CD4-positive, alpha-beta T cell (primary cell): Measurements from ENCODE around the gene SEBOX. TPM values are rescaled to one million over a fixed set of nuclear protein-coding genes. Genes with fewer than 3 reads are reported as not detected.
"Not testable (repeated sequence)": the region's sequence is repeated elsewhere in the genome, so short reads cannot be mapped to it uniquely, and the experiment has no call there.

ENCODE experiments used
- ATAC-seq: fragments of 200-7000 bp; cut with Tn5 transposase; one replicate; pipeline ENCODE4 v1.10.0; 2022; ENCODE audit warnings: mild to moderate bottlenecking; ENCODE audit not compliant: poor library complexity
- CTCF ChIA-PET: fragments of 350-600 bp; sonication (Branson Sonifier 250); formaldehyde crosslinking; loops from one replicate; lab custom pipeline; 2021; ENCODE audit warnings: antibody characterized with exemption, inconsistent platforms; lab: Charles Lee
- POLR2A ChIA-PET: fragments of 350-600 bp; sonication (Branson Sonifier 250); formaldehyde crosslinking; loops from one replicate; lab custom pipeline; 2021; ENCODE audit warnings: antibody characterized with exemption, inconsistent platforms; lab: Charles Lee
- DNase-seq, 14 experiments: peaks; one replicate each; pipeline ENCODE4 v3.0.0-alpha.2; 2013 to 2020; ENCODE audit warnings: mixed read lengths in 2 of 14
- H3K27ac ChIP-seq, 2 donors: one replicate each; pipeline versions ENCODE4 v1.5.1 to v1.7.0; 2013; ENCODE audit warnings: low read length in 2 of 2, low read depth in 1 of 2, mild to moderate bottlenecking in 1 of 2
- H3K27me3 ChIP-seq, 2 experiments: 1 replicate in 1 of 2; 2 replicates in 1 of 2; pipeline versions ENCODE4 v1.6.1 to v1.7.0; 2013; ENCODE audit warnings: low read length in 2 of 2, control low read depth in 1 of 2, mild to moderate bottlenecking in 1 of 2, moderate library complexity in 1 of 2; ENCODE audit not compliant: insufficient read depth in 2 of 2, control insufficient read depth in 1 of 2
- H3K36me3 ChIP-seq: one replicate; pipeline ENCODE4 v1.6.1; 2013; ENCODE audit warnings: low read length, control low read depth; ENCODE audit not compliant: insufficient read depth
- H3K4me1 ChIP-seq: one replicate; pipeline ENCODE4 v1.6.1; 2013; ENCODE audit warnings: low read length, control low read depth; ENCODE audit not compliant: insufficient read depth
- H3K4me3 ChIP-seq: one replicate; pipeline ENCODE4 v1.5.1; 2013; ENCODE audit warnings: mild to moderate bottlenecking, low read length, moderate library complexity
- H3K9me3 ChIP-seq, 2 experiments: 1 replicate in 1 of 2; 2 replicates in 1 of 2; pipeline versions ENCODE4 v1.6.1 to v1.7.0; 2013; ENCODE audit warnings: low read length in 2 of 2, mild to moderate bottlenecking in 2 of 2, control low read depth in 1 of 2, moderate library complexity in 1 of 2; ENCODE audit not compliant: control insufficient read depth in 1 of 2, insufficient read depth in 1 of 2
- H3K27ac Mint-ChIP-seq: one replicate; pipeline ENCODE4 v1.8.0; 2020; ENCODE audit warnings: mixed read lengths
- H3K27me3 Mint-ChIP-seq: one replicate; pipeline ENCODE4 v1.8.0; 2021; ENCODE audit warnings: mixed read lengths
- H3K36me3 Mint-ChIP-seq: one replicate; pipeline ENCODE4 v1.8.0; 2021; ENCODE audit warnings: low read depth, mixed read lengths
- H3K4me1 Mint-ChIP-seq: one replicate; pipeline ENCODE4 v1.8.0; 2021; ENCODE audit warnings: low read depth, mixed read lengths
- H3K4me3 Mint-ChIP-seq: one replicate; pipeline ENCODE4 v1.8.0; 2020; ENCODE audit warnings: mild to moderate bottlenecking, mixed read lengths
- H3K9me3 Mint-ChIP-seq: one replicate; pipeline ENCODE4 v1.8.0; 2020; ENCODE audit warnings: mixed read lengths
- CTCF ChIP-seq: fragments of 200-600 bp; IDR thresholded peaks from one replicate; pipeline ENCODE4 v1.8.0; 2022; ENCODE audit warnings: antibody characterized with exemption, mild to moderate bottlenecking
- intact Hi-C, 2 experiments: fragments of 100-400 bp; cut with DNase I in 1 of 2; cut with micrococcal nuclease in 1 of 2; formaldehyde crosslinking; loops; one replicate each; pipeline versions ENCODE4 v1.15.1 to v1.9.0; 2023 to 2025; cut with DNase I, micrococcal nuclease
- total RNA-seq, 174 experiments: library from RNA in 2 of 174; stranded (reverse) in 2 of 174; gene quantifications; one replicate each; pipeline ENCODE4 v1.2.3 and lab custom pipeline; 2021 to 2026

SEBOX gene
- total RNA-seq, 2 experiments from 2014 or later: not detected

DNA sequence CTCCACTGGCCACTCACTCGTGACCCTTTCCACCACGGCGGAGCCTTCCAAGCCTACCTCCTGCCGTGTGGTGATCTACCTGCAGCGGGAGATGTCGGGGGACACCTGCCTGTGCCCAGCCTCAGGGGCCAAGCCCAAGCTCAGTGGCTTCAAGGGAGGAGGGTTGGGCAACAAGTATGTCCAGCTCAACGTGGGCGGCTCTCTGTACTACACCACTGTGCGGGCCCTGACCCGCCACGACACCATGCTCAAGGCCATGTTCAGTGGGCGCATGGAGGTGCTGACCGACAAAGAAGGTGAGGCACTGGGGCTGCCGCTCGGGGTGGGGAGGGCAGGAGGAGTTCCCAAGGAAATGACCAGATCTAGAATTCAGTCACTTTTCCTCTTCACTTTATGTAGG is 25.6 kb downstream of the SEBOX start:
- DNase-seq: no peak
- intact Hi-C loops: loop anchor here in 1 of 2 experiments (5.0 to 10.0 kb wide), 3 partner anchors 297 to 505 kb away; partner anchors contain the start of genes BLTP2, FAM222B and NLK
- Mint-ChIP-seq H3K4me3 (no peak overlapping the region), H3K9me3 (no peaks in the 10 kb centered on the region), H3K4me1 (peaks cover 41% of the 10 kb centered on the region), H3K27ac (no peak overlapping the region), H3K36me3 (peaks cover 50% of the 10 kb centered on the region), H3K27me3 (no peaks in the 10 kb centered on the region)
- Histone ChIP-seq H3K27me3 (no peaks in the 10 kb centered on the region), H3K27ac (no peak overlapping the region), H3K4me3 (no peak overlapping the region), H3K4me1 (peaks cover 24% of the 10 kb centered on the region), H3K9me3 (peaks cover 0 to 3% of the 10 kb centered on the region in 2 experiments), H3K36me3 (peaks cover 52% of the 10 kb centered on the region)
- ChIA-PET POLR2A (interaction anchor here (0.6 kb wide), 1 partner anchor 10 kb away, joined by 4 read pairs; no protein-coding TSS in a partner anchor), CTCF (no interaction called here)
- no peak for TF ChIP-seq CTCF
- ATAC-seq: no peak

GRCh38 chr17:28338769-28339212 is 26.2 kb downstream of the SEBOX start:
- H3K4me3 ChIP-seq, ATAC-seq, H3K27me3 Mint-ChIP-seq, CTCF ChIA-PET, H3K9me3 Mint-ChIP-seq, H3K27ac ChIP-seq, DNase-seq, H3K27ac Mint-ChIP-seq, H3K9me3 ChIP-seq, H3K27me3 ChIP-seq: not testable (repeated sequence)
- peaks cover 48% of the 10 kb centered on the region for H3K36me3 ChIP-seq
- Mint-ChIP-seq H3K4me3 (peak overlapping the region; percentile 30), H3K4me1 (peaks cover 47% of the 10 kb centered on the region), H3K36me3 (peaks cover 44% of the 10 kb centered on the region)
- POLR2A ChIA-PET: interaction anchor here (1.5 kb wide), 1 partner anchor 18 kb away, joined by 8 read pairs; the partner anchor contains the start of gene POLDIP2
- intact Hi-C loops: loop anchor here in 1 of 2 experiments (5.0 to 10.0 kb wide), 3 partner anchors 296 to 506 kb away; partner anchors contain the start of genes BLTP2, FAM222B and NLK
- H3K4me1 ChIP-seq: peaks cover 31% of the 10 kb centered on the region

DNA sequence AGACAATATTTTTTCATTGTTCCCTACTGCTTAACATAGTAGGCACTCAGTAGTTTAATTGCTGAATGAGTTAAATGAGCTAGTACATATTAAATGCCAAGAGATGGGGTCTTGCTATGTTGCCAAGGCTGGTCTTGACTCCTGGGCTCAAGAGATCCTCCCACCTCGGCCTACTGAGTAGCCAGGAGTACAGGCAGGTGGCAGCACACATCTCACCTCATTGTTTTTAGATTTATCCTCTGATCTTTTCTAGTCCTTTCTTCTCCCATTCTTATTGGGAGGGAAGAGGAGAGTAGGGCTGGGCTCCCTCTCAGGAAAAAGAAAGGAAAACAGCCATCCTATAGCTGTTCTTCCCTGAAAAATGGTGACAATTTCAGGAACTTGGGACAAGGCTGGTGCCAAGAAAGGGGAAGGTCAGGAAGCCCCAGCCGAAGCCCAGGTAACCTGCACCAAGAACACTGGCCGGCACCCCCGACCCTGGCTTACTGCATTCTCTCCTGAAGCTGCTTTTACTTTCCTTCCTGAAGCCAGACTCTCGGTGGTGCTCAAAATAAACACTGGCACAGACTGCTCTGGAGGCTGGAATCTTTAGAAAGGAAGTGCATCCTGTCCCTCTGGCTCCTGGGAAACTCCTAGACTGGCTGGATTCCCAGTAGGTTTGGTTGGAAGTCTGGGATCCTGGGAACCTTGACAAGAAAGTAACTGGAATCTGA is 26.8 kb downstream of the SEBOX start:
- peaks cover 40% of the 10 kb centered on the region for H3K36me3 Mint-ChIP-seq
- intact Hi-C loops: loop anchor here in 1 of 2 experiments (5.0 to 10.0 kb wide), 3 partner anchors 296 to 507 kb away; partner anchors contain the start of genes BLTP2, FAM222B and NLK
- no peak for TF ChIP-seq CTCF
- H3K27me3 Mint-ChIP-seq: no peaks in the 10 kb centered on the region
- ATAC-seq (no peak), DNase-seq (no peak)
- CTCF ChIA-PET: no interaction called here
- peak overlapping the region; percentile 30 for H3K4me3 Mint-ChIP-seq
- POLR2A ChIA-PET: interaction anchor here (1.5 kb wide), 1 partner anchor 19 kb away, joined by 8 read pairs; the partner anchor contains the start of gene POLDIP2
- H3K27ac Mint-ChIP-seq: peak overlapping the region; percentile 3
- H3K4me1 Mint-ChIP-seq: peaks cover 48% of the 10 kb centered on the region
- Histone ChIP-seq H3K27ac (no peak overlapping the region), H3K4me1 (peaks cover 36% of the 10 kb centered on the region), H3K9me3 (peaks cover 0 to 3% of the 10 kb centered on the region in 2 experiments), H3K36me3 (peaks cover 45% of the 10 kb centered on the region), H3K4me3 (no peak overlapping the region), H3K27me3 (no peaks in the 10 kb centered on the region)
- H3K9me3 Mint-ChIP-seq: no peaks in the 10 kb centered on the region
